Fibroblast of lung (primary cell): ENCODE results near the gene HSPBP1. TPM values are rescaled to one million over a fixed set of nuclear protein-coding genes. Genes with fewer than 3 reads are reported as not detected.

Source experiments
- DNase-seq, 2 donors: peaks; one replicate each; pipeline versions ENCODE4 v3.0.0 to v3.0.0-alpha.2; 2010; ENCODE audit warnings: low read depth in 2 of 2
- H2AFZ ChIP-seq: 2 replicates; pipeline ENCODE4 v1.5.1; 2012; ENCODE audit warnings: low read length, control low read depth, inconsistent platforms
- H3K27ac ChIP-seq: 2 replicates; pipeline ENCODE4 v1.5.1; 2011; ENCODE audit warnings: low read length, control low read depth; ENCODE audit not compliant: insufficient read depth
- H3K27me3 ChIP-seq: 2 replicates; pipeline ENCODE4 v1.5.1; 2011; ENCODE audit warnings: mild to moderate bottlenecking, low read length; ENCODE audit not compliant: control insufficient read depth, insufficient read depth
- H3K36me3 ChIP-seq: 2 replicates; pipeline ENCODE4 v1.5.1; 2011; ENCODE audit warnings: low read length; ENCODE audit not compliant: control insufficient read depth, insufficient read depth
- H3K4me1 ChIP-seq: 2 replicates; pipeline ENCODE4 v1.5.1; 2011; ENCODE audit warnings: low read length; ENCODE audit not compliant: control insufficient read depth, insufficient read depth; ENCODE audit errors: extremely low read depth
- H3K4me2 ChIP-seq: 2 replicates; pipeline ENCODE4 v1.5.1; 2011; ENCODE audit warnings: low read length, control low read depth; ENCODE audit not compliant: insufficient read depth; ENCODE audit errors: extremely low read depth
- H3K4me3 ChIP-seq, 4 experiments: fragments of 200-600 bp in 1 of 4; sonication (generic) in 1 of 4; replicated peaks in 1 of 4; 2 replicates each; pipeline ENCODE4 v1.5.1; 2011 to 2016; ENCODE audit warnings: low read length in 4 of 4, low read depth in 3 of 4, mild to moderate bottlenecking in 3 of 4, control low read depth in 2 of 4, inconsistent platforms in 1 of 4, mixed read lengths in 1 of 4; ENCODE audit not compliant: insufficient read depth in 1 of 4; ENCODE audit errors: control extremely low read depth in 1 of 4
- H3K79me2 ChIP-seq: 2 replicates; pipeline ENCODE4 v1.5.1; 2012; ENCODE audit warnings: mild to moderate bottlenecking, low read length, inconsistent platforms; ENCODE audit not compliant: control insufficient read depth, insufficient read depth
- H3K9ac ChIP-seq: 2 replicates; pipeline ENCODE4 v1.5.1; 2011; ENCODE audit warnings: mild to moderate bottlenecking, low read length, control low read depth; ENCODE audit not compliant: insufficient read depth
- H3K9me3 ChIP-seq: 2 replicates; pipeline ENCODE4 v1.5.1; 2012; ENCODE audit warnings: low read depth, low read length; ENCODE audit not compliant: control insufficient read depth, insufficient read depth
- H4K20me1 ChIP-seq: 2 replicates; pipeline ENCODE4 v1.5.1; 2011; ENCODE audit warnings: low read length; ENCODE audit not compliant: control insufficient read depth, insufficient read depth; ENCODE audit errors: extremely low read depth
- CTCF ChIP-seq, 2 donors: IDR thresholded peaks in 1 of 2; conservative IDR thresholded peaks in 1 of 2; 1 replicate in 1 of 2; 2 replicates in 1 of 2; pipeline ENCODE4 v1.5.1; 2011 to 2012; ENCODE audit warnings: low read length in 2 of 2, control low read depth in 1 of 2, inconsistent platforms in 1 of 2, low read depth in 1 of 2, mild to moderate bottlenecking in 1 of 2
- EZH2 ChIP-seq: IDR thresholded peaks from 2 replicates; pipeline ENCODE4 v1.5.1; 2012; ENCODE audit warnings: low read length, control low read depth, mild to moderate bottlenecking; ENCODE audit errors: missing control alignments
- polyA plus RNA-seq, 2 donors: library from polyadenylated mRNA; depleted of rRNA in 1 of 2; stranded (reverse) in 1 of 2; unstranded in 1 of 2; fragments of >200 nt; gene quantifications; 2 replicates each; pipeline ENCODE4 v1.2.1, GENCODE V29; 2011 to 2012; ENCODE audit warnings: missing spikeins in 1 of 2
- total RNA-seq: library from RNA; depleted of rRNA; stranded (reverse); fragments of >200 nt; gene quantifications from 2 replicates; pipeline ENCODE4 v1.2.1, GENCODE V29; 2014

Gene HSPBP1
- total and polyA plus RNA-seq, 2 donors (not counting 1 experiment from before 2014, with no cell fraction given): 12.5 to 21.5 TPM

DNA sequence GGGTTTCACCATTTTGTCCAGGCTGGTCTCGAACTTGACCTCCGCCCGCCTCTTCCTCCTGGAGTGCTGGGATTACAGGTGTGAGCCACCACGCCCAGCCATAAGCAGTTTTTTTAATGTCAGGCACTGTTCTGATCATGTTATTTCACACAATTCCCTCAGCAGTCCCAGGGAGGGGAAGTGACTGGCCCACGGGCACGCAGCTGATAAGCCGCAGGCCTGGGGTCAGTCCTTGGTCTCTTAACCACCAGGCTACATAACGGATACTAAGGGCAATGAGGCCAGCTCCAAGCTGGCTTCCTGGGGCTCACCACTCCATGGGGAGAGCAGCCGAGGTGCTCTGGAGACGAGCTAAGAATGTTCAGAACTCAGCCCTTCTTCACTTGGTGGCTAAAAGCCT, 17.4 kb upstream of the HSPBP1 start:
- Histone ChIP-seq H3K79me2 (no peaks in the 10 kb centered on the region), H2AFZ (no peak overlapping the region), H3K9ac (no peak overlapping the region), H3K4me1 (peaks cover 2% of the 10 kb centered on the region), H3K27me3 (no peaks in the 10 kb centered on the region), H3K4me3 (no peak overlapping the region), H3K9me3 (no peaks in the 10 kb centered on the region), H3K27ac (no peak overlapping the region), H3K36me3 (no peaks in the 10 kb centered on the region), H3K4me2 (no peak overlapping the region), H4K20me1 (no peaks in the 10 kb centered on the region)
- TF ChIP-seq CTCF (conservative IDR thresholded peaks at IDR 0.05 in 1 of 2, IDR thresholded peaks at IDR 0.05 in 1 of 2; ENCODE audit: low read depth in 1 of 2, low read length in 2 of 2) (no peak), EZH2 (no peak)
- no peak for DNase-seq

DNA sequence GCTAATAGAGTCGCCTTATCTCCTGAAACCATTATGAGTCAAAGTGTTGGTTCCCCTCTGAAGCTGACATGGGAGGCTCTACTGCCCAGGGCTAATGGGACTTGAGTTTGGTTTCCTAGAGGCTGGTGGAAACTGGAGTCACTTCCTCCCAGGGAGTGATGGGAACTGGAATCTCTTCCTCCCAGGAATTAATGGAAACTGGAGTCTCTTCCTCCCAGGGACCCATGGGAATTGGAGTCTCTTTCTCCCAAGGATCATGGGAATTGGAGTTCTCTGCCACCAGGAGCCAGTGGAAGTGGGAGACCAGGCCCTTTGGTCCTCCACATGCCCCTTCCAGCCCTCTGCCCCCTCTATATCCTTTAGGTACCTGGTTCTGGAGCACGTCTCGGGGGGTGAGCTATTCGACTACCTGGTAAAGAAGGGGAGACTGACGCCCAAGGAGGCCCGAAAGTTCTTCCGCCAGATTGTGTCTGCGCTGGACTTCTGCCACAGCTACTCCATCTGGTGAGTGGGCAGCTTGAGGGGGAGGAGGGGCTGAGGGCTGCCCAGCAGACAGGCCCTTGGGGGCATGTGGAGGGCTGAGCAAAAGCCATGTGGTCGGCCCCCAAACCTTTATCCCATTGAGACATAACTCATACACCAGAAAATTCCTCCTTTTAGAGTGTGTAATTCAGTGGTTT, 9.3 kb upstream of the HSPBP1 start:
- Histone ChIP-seq H2AFZ (no peak overlapping the region), H3K4me3 (no peak overlapping the region), H3K9ac (no peak overlapping the region), H3K79me2 (no peaks in the 10 kb centered on the region), H3K36me3 (peaks cover 5% of the 10 kb centered on the region), H3K4me1 (no peaks in the 10 kb centered on the region), H3K9me3 (no peaks in the 10 kb centered on the region), H3K27me3 (no peaks in the 10 kb centered on the region), H4K20me1 (no peaks in the 10 kb centered on the region), H3K4me2 (no peak overlapping the region), H3K27ac (no peak overlapping the region)
- DNase-seq: no peak
- no peak for TF ChIP-seq EZH2
- TF ChIP-seq CTCF (conservative IDR thresholded peaks at IDR 0.05 in 1 of 2, IDR thresholded peaks at IDR 0.05 in 1 of 2; ENCODE audit: low read depth in 1 of 2, low read length in 2 of 2): no peak

DNA sequence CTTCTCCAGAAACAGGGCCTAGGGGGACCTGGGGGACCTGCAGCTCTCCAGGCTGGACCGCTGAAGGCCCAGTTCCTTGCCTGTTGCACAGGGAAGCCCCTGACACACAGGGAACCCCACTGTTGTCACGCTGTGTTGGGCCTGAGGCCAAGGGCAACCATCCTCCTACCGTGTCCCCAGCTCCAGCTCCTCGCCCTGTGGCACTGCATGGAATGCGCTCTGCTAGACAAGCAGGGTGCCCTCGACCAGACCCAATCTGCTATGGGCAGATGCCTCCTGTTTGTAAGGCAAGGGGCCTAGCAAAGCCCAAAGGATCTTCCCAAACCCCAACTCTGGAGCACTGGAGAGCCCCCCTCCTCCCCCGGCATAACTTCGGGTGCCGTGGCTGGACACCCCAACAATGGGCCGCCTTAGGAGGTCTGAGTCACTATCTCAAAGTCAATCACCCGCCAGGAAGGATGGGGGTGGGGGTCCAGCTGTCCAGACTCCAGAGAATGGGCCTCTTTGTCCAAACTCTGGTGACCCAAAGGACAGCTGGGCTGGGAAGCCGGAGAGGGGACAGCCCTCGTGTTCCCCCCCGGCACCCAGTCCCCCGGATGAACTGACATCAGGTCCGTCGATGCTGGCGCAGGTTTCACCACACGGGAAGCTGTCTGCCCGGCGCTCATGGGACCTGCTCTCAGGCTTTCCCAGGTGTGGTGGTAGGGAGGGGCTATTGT, 7.6 kb upstream of the HSPBP1 start:
- Histone ChIP-seq H4K20me1 (no peaks in the 10 kb centered on the region), H3K36me3 (peaks cover 5% of the 10 kb centered on the region), H3K4me1 (no peaks in the 10 kb centered on the region), H3K4me2 (no peak overlapping the region), H2AFZ (no peak overlapping the region), H3K4me3 (no peak overlapping the region), H3K27ac (no peak overlapping the region), H3K9ac (no peak overlapping the region), H3K79me2 (no peaks in the 10 kb centered on the region), H3K27me3 (no peaks in the 10 kb centered on the region), H3K9me3 (no peaks in the 10 kb centered on the region)
- no peak for DNase-seq
- no peak for TF ChIP-seq EZH2
- no peak for TF ChIP-seq CTCF (conservative IDR thresholded peaks at IDR 0.05 in 1 of 2, IDR thresholded peaks at IDR 0.05 in 1 of 2; ENCODE audit: low read depth in 1 of 2, low read length in 2 of 2)
